KMS-11 (cell line): ENCODE data around the gene KCTD16.

Source experiments
- H2AFZ ChIP-seq: fragments of 200-600 bp; sonication (generic); 2 replicates; pipeline ENCODE4 v1.6.1; 2016; ENCODE audit warnings: antibody characterized with exemption, mixed run types, low read depth
- H3K27ac ChIP-seq: fragments of 200-600 bp; sonication (generic); 2 replicates; pipeline ENCODE4 v1.6.1; 2016; ENCODE audit warnings: mild to moderate bottlenecking, mixed run types
- H3K27me3 ChIP-seq: fragments of 200-600 bp; sonication (generic); 2 replicates; pipeline ENCODE4 v1.6.1; 2017; ENCODE audit warnings: mild to moderate bottlenecking, low read depth, mixed run types, moderate library complexity; ENCODE audit not compliant: insufficient read depth
- H3K36me3 ChIP-seq: fragments of 200-600 bp; sonication (generic); 2 replicates; pipeline ENCODE4 v1.6.1; 2017; ENCODE audit warnings: mild to moderate bottlenecking, mixed run types; ENCODE audit not compliant: insufficient read depth
- H3K4me1 ChIP-seq: fragments of 200-600 bp; sonication (generic); 2 replicates; pipeline ENCODE4 v1.6.1; 2016; ENCODE audit warnings: mild to moderate bottlenecking, low read depth, mixed run types; ENCODE audit not compliant: poor library complexity, severe bottlenecking
- H3K4me2 ChIP-seq: fragments of 200-600 bp; sonication (generic); 2 replicates; pipeline ENCODE4 v1.7.0; 2016; ENCODE audit warnings: mild to moderate bottlenecking, mixed run types
- H3K4me3 ChIP-seq: fragments of 200-600 bp; sonication (generic); IDR thresholded peaks from 2 replicates; pipeline ENCODE4 v1.6.1; 2017; ENCODE audit warnings: low read depth, low read length, mixed read lengths; ENCODE audit not compliant: insufficient read depth
- H3K79me2 ChIP-seq: fragments of 200-600 bp; sonication (generic); 2 replicates; pipeline ENCODE4 v1.6.1; 2016; ENCODE audit warnings: low read depth, mixed run types; ENCODE audit not compliant: insufficient read depth
- H3K9ac ChIP-seq: fragments of 200-600 bp; sonication (generic); 2 replicates; pipeline ENCODE4 v1.6.1; 2016; ENCODE audit warnings: mild to moderate bottlenecking, mixed run types
- H4K20me1 ChIP-seq: fragments of 200-600 bp; sonication (generic); 2 replicates; pipeline ENCODE4 v1.6.1; 2016; ENCODE audit warnings: mild to moderate bottlenecking, mixed run types; ENCODE audit not compliant: insufficient read depth
- CTCF ChIP-seq: fragments of 200-600 bp; sonication (generic); conservative IDR thresholded peaks from 2 replicates; pipeline ENCODE4 v1.6.1; 2017; ENCODE audit warnings: low read depth, mild to moderate bottlenecking, antibody characterized with exemption, low read length, moderate library complexity, mixed read lengths

Gene KCTD16

GRCh38 chr5:144369006-144369405, 198.3 kb downstream of the KCTD16 start:
- Histone ChIP-seq H3K27me3 (no peaks in the 10 kb centered on the region), H3K36me3 (no peaks in the 10 kb centered on the region), H2AFZ (no peak overlapping the region), H4K20me1 (no peaks in the 10 kb centered on the region), H3K9ac (no peak overlapping the region), H3K27ac (no peak overlapping the region), H3K4me2 (no peak overlapping the region), H3K4me3 (no peak overlapping the region), H3K79me2 (no peaks in the 10 kb centered on the region), H3K4me1 (no peaks in the 10 kb centered on the region)
- no peak for TF ChIP-seq CTCF

GRCh38 chr5:144370273-144370672, 199.6 kb downstream of the KCTD16 start:
- Histone ChIP-seq H3K4me3 (no peak overlapping the region), H3K4me1 (no peaks in the 10 kb centered on the region), H4K20me1 (no peaks in the 10 kb centered on the region), H3K27ac (no peak overlapping the region), H2AFZ (no peak overlapping the region), H3K9ac (no peak overlapping the region), H3K27me3 (no peaks in the 10 kb centered on the region), H3K79me2 (no peaks in the 10 kb centered on the region), H3K36me3 (no peaks in the 10 kb centered on the region), H3K4me2 (no peak overlapping the region)
- TF ChIP-seq CTCF = no peak

GRCh38 chr5:144374637-144375036, 204.0 kb downstream of the KCTD16 start:
- Histone ChIP-seq H3K9ac (no peak overlapping the region), H3K27me3 (no peaks in the 10 kb centered on the region), H3K36me3 (no peaks in the 10 kb centered on the region), H3K4me3 (no peak overlapping the region), H2AFZ (no peak overlapping the region), H3K79me2 (no peaks in the 10 kb centered on the region), H4K20me1 (no peaks in the 10 kb centered on the region), H3K4me1 (no peaks in the 10 kb centered on the region), H3K27ac (no peak overlapping the region), H3K4me2 (no peak overlapping the region; the same call in 1 of the 2 replicates)
- no peak for TF ChIP-seq CTCF

- Histone ChIP-seq H3K79me2 (no peaks in the 10 kb centered on the region), H4K20me1 (no peaks in the 10 kb centered on the region), H3K4me1 (no peaks in the 10 kb centered on the region), H3K27me3 (no peaks in the 10 kb centered on the region), H3K4me2 (no peak overlapping the region), H3K27ac (no peak overlapping the region), H3K36me3 (no peaks in the 10 kb centered on the region), H3K9ac (no peak overlapping the region), H2AFZ (no peak overlapping the region), H3K4me3 (no peak overlapping the region)
- TF ChIP-seq CTCF = no peak
These were observed 206.5 kb downstream of the KCTD16 start for GRCh38 chr5:144377207-144377606.
